Uterus (tissue), 2 donors: ENCODE measurements around the gene AHNAK.

Experiments used
- CTCF ChIP-seq, 4 experiments: fragments of 200-600 bp in 2 of 4; fragments of 450-650 bp in 2 of 4; sonication (generic) in 2 of 4; IDR thresholded peaks; one replicate each; pipeline ENCODE4 v1.5.1; 2016 to 2019; ENCODE audit warnings: antibody characterized with exemption in 4 of 4, mild to moderate bottlenecking in 2 of 4, moderate library complexity in 1 of 4
- POLR2A ChIP-seq, 2 donors: fragments of 450-650 bp; IDR thresholded peaks; one replicate each; pipeline ENCODE4 v1.6.1; 2016; ENCODE audit warnings: antibody characterized with exemption in 2 of 2, mild to moderate bottlenecking in 1 of 2, moderate library complexity in 1 of 2

- no peak for TF ChIP-seq CTCF (IDR thresholded peaks at IDR 0.05)
- no peak for TF ChIP-seq POLR2A (IDR thresholded peaks at IDR 0.05)
These were observed 42.5 kb upstream of the AHNAK start for GRCh38 chr11:62588966-62589637.
